ENCODE measurements around the gene DLGAP1. TPM values are rescaled to one million over a fixed set of nuclear protein-coding genes. Genes with fewer than 3 reads are reported as not detected.

Gene DLGAP1
- total and polyA plus RNA-seq, 4 donors = 0.06 to 1.2 (median 0.17) TPM; not detected in 1

DNA sequence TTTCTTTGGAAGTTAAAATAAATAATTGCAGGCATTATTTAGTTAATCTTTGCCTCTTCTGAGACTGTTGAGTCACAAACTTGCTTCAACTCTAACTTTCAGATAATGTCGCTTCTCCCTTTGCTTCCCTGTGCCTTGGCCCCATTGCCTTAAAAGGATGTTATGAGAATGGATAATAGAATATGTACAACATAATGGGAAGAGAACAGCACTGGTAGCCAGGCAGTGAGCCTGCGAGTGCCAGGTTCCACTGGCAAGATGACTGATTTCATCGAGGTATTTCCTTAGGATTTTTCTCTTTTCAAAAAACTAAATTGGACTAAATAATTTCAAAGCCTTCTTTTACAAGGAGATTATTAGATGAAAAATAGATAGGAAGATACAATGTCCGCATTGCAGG lies 584.2 kb downstream of the DLGAP1 start (continued):
- TF ChIP-seq, protein P1, sequence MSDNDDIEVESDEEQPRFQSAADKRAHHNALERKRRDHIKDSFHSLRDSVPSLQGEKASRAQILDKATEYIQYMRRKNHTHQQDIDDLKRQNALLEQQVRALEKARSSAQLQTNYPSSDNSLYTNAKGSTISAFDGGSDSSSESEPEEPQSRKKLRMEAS (IDR thresholded peaks at IDR 0.05) = no peak
- TF ChIP-seq YY1 (IDR thresholded peaks at IDR 0.05) = no peak
- TF ChIP-seq RXRA (IDR thresholded peaks at IDR 0.05) = no peak

DNA sequence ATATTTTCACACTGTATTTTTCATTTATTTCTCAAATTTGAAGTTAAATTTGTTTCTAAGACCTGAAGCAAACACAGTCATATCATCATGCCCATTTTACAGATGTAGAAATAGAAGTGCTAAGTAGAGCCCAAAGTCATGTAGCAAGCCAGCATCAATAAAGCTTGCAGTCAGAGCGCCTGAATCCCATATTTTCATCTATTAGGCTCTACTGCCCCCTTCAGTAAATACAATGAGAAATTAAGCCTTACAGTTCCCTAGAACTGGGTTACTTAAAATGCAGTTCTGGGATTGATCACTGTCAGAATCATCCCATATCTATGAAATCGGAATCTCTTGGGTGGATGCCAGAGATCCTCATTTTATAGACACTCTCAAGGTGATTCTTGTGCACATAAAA lies 585.3 kb downstream of the DLGAP1 start:
- no peaks in the 10 kb centered on the region for H3K36me3 ChIP-seq (ENCODE audit: control insufficient read depth in 4 of 4, insufficient read depth in 3 of 4, low read depth in 1 of 4, low read length in 3 of 4)
- TF ChIP-seq EGR1 (IDR thresholded peaks at IDR 0.05; ENCODE audit: low read depth in 2 of 2) (no peak), YY1 (IDR thresholded peaks at IDR 0.05) (no peak), SP1 (IDR thresholded peaks at IDR 0.05) (no peak), RAD21 (IDR thresholded peaks at IDR 0.05) (peak; percentile 87 to 91), HNF4G (IDR thresholded peaks at IDR 0.05) (no peak), HNF4A (conservative IDR thresholded peaks at IDR 0.05) (no peak), JUND (IDR thresholded peaks at IDR 0.05) (no peak), NR2F2 (IDR thresholded peaks at IDR 0.05) (no peak), FOXA2 (IDR thresholded peaks at IDR 0.05) (no peak), GABPA (IDR thresholded peaks at IDR 0.05 in 1 of 2, conservative IDR thresholded peaks at IDR 0.05 in 1 of 2) (no peak), FOXA1 (IDR thresholded peaks at IDR 0.05) (no peak), RXRA (IDR thresholded peaks at IDR 0.05) (no peak)
- TF ChIP-seq, protein P2, sequence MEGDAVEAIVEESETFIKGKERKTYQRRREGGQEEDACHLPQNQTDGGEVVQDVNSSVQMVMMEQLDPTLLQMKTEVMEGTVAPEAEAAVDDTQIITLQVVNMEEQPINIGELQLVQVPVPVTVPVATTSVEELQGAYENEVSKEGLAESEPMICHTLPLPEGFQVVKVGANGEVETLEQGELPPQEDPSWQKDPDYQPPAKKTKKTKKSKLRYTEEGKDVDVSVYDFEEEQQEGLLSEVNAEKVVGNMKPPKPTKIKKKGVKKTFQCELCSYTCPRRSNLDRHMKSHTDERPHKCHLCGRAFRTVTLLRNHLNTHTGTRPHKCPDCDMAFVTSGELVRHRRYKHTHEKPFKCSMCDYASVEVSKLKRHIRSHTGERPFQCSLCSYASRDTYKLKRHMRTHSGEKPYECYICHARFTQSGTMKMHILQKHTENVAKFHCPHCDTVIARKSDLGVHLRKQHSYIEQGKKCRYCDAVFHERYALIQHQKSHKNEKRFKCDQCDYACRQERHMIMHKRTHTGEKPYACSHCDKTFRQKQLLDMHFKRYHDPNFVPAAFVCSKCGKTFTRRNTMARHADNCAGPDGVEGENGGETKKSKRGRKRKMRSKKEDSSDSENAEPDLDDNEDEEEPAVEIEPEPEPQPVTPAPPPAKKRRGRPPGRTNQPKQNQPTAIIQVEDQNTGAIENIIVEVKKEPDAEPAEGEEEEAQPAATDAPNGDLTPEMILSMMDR (IDR thresholded peaks at IDR 0.05; ENCODE audit: low read depth, low read length, missing input control) = peak; percentile 54
- TF ChIP-seq, protein P3, sequence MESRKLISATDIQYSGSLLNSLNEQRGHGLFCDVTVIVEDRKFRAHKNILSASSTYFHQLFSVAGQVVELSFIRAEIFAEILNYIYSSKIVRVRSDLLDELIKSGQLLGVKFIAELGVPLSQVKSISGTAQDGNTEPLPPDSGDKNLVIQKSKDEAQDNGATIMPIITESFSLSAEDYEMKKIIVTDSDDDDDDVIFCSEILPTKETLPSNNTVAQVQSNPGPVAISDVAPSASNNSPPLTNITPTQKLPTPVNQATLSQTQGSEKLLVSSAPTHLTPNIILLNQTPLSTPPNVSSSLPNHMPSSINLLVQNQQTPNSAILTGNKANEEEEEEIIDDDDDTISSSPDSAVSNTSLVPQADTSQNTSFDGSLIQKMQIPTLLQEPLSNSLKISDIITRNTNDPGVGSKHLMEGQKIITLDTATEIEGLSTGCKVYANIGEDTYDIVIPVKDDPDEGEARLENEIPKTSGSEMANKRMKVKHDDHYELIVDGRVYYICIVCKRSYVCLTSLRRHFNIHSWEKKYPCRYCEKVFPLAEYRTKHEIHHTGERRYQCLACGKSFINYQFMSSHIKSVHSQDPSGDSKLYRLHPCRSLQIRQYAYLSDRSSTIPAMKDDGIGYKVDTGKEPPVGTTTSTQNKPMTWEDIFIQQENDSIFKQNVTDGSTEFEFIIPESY (IDR thresholded peaks at IDR 0.05) = no peak
- TF ChIP-seq, protein P4, sequence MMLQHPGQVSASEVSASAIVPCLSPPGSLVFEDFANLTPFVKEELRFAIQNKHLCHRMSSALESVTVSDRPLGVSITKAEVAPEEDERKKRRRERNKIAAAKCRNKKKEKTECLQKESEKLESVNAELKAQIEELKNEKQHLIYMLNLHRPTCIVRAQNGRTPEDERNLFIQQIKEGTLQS (IDR thresholded peaks at IDR 0.05) = no peak
- 14% methylated on average over 2 of the region's 2 CpGs for WGBS
- H3K4me1 ChIP-seq (ENCODE audit: control insufficient read depth in 4 of 4, insufficient read depth in 4 of 4, low read length in 3 of 4) = no peaks in the 10 kb centered on the region
- H3K27me3 ChIP-seq (ENCODE audit: control insufficient read depth in 4 of 4, insufficient read depth in 4 of 4, low read length in 3 of 4) = peaks cover 0 to 2% (median 0%) of the 10 kb centered on the region in 4 donors
- H3K9ac ChIP-seq (ENCODE audit: low read depth in 1 of 2, low read length in 2 of 2) = no peak overlapping the region
- H3K27ac ChIP-seq (ENCODE audit: low read depth in 1 of 2, low read length in 2 of 2) = no peak overlapping the region
- H3K4me3 ChIP-seq (ENCODE audit: low read depth in 1 of 3, low read length in 3 of 3) = no peak overlapping the region
- no peaks in the 10 kb centered on the region for H3K9me3 ChIP-seq (ENCODE audit: control insufficient read depth in 4 of 4, low read length in 3 of 4)
- no peak for DNase-seq (ENCODE audit: low spot score)

DNA sequence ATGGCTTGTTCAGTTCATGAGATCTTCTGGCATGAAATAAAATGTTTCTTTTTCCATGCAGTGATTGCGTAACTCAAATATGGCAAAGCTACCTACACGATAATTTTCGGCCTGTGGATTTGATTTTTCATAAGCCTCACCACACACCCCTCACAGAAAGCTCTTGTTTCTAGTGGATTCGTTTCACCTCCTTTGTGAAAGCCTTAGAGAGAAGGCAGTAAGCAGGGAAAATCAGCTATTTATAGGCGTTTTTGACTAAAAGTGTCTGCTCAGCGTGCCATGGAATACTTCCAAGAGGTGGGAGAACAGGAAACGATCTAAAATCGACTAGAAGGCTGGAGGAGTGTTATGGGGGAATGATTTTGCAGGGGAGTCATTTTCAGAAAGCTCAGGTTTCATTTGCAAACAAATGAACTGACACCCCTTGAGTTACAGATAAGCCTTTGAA lies 587.2 kb downstream of the DLGAP1 start:
- Histone ChIP-seq H3K27me3 (ENCODE audit: control insufficient read depth in 4 of 4, insufficient read depth in 4 of 4, low read length in 3 of 4) (peaks cover 0 to 2% (median 0%) of the 10 kb centered on the region in 4 donors), H3K9me3 (ENCODE audit: control insufficient read depth in 4 of 4, low read length in 3 of 4) (no peaks in the 10 kb centered on the region), H3K4me1 (ENCODE audit: control insufficient read depth in 4 of 4, insufficient read depth in 4 of 4, low read length in 3 of 4) (no peaks in the 10 kb centered on the region), H3K9ac (ENCODE audit: low read depth in 1 of 2, low read length in 2 of 2) (no peak overlapping the region), H3K4me3 (ENCODE audit: low read depth in 1 of 3, low read length in 3 of 3) (no peak overlapping the region), H3K36me3 (ENCODE audit: control insufficient read depth in 4 of 4, insufficient read depth in 3 of 4, low read depth in 1 of 4, low read length in 3 of 4) (no peaks in the 10 kb centered on the region), H3K27ac (ENCODE audit: low read depth in 1 of 2, low read length in 2 of 2) (no peak overlapping the region)
- no peak for TF ChIP-seq YY1 (IDR thresholded peaks at IDR 0.05)
- TF ChIP-seq FOXA1 (IDR thresholded peaks at IDR 0.05) = no peak
- TF ChIP-seq TAF1 (conservative IDR thresholded peaks at IDR 0.05) = no peak
- TF ChIP-seq, protein P3 (IDR thresholded peaks at IDR 0.05) = no peak
- TF ChIP-seq, protein P1 (IDR thresholded peaks at IDR 0.05) = no peak
- no peak for TF ChIP-seq RXRA (IDR thresholded peaks at IDR 0.05)
- TF ChIP-seq, protein P5, sequence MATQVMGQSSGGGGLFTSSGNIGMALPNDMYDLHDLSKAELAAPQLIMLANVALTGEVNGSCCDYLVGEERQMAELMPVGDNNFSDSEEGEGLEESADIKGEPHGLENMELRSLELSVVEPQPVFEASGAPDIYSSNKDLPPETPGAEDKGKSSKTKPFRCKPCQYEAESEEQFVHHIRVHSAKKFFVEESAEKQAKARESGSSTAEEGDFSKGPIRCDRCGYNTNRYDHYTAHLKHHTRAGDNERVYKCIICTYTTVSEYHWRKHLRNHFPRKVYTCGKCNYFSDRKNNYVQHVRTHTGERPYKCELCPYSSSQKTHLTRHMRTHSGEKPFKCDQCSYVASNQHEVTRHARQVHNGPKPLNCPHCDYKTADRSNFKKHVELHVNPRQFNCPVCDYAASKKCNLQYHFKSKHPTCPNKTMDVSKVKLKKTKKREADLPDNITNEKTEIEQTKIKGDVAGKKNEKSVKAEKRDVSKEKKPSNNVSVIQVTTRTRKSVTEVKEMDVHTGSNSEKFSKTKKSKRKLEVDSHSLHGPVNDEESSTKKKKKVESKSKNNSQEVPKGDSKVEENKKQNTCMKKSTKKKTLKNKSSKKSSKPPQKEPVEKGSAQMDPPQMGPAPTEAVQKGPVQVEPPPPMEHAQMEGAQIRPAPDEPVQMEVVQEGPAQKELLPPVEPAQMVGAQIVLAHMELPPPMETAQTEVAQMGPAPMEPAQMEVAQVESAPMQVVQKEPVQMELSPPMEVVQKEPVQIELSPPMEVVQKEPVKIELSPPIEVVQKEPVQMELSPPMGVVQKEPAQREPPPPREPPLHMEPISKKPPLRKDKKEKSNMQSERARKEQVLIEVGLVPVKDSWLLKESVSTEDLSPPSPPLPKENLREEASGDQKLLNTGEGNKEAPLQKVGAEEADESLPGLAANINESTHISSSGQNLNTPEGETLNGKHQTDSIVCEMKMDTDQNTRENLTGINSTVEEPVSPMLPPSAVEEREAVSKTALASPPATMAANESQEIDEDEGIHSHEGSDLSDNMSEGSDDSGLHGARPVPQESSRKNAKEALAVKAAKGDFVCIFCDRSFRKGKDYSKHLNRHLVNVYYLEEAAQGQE (IDR thresholded peaks at IDR 0.05) = no peak
- 60% methylated on average over 8 of the region's 8 CpGs for WGBS
- DNase-seq (ENCODE audit: low spot score) = no peak

Data from liver (tissue), 9 donors.